Body of pancreas (tissue), 4 donors: ENCODE data around the gene FUT7. TPM values are rescaled to one million over a fixed set of nuclear protein-coding genes. Genes with fewer than 3 reads are reported as not detected.

Source experiments
- ATAC-seq: fragments of 150-250 bp; one replicate; pipeline ENCODE4 v1.9.1; 2016
- DNase-seq, 4 donors: peaks; one replicate each; pipeline ENCODE4 v3.0.0-alpha.2; 2019
- H3K27ac ChIP-seq, 4 donors: fragments of 200-600 bp; sonication (generic); 1 replicate in 3 of 4; 2 replicates in 1 of 4; pipeline versions ENCODE4 v1.5.1 to v1.6.1; 2016 to 2019; ENCODE audit warnings: mild to moderate bottlenecking in 1 of 4, mixed read lengths in 1 of 4, moderate library complexity in 1 of 4
- H3K27me3 ChIP-seq, 2 donors: fragments of 200-600 bp; sonication (generic); one replicate each; pipeline ENCODE4 v1.6.0; 2016; ENCODE audit warnings: mild to moderate bottlenecking in 1 of 2
- H3K36me3 ChIP-seq, 2 donors: fragments of 200-600 bp; sonication (generic); replicated peaks in 1 of 2; 2 replicates each; pipeline ENCODE4 v1.5.1; 2016; ENCODE audit warnings: low read depth in 2 of 2; ENCODE audit not compliant: insufficient read depth in 1 of 2
- H3K4me1 ChIP-seq: fragments of 200-600 bp; sonication (generic); one replicate; pipeline ENCODE4 v1.6.0; 2016
- H3K4me3 ChIP-seq, 2 donors: fragments of 200-600 bp; sonication (generic); 1 replicate in 1 of 2; 2 replicates in 1 of 2; pipeline ENCODE4 v1.5.1; 2016 to 2019
- H3K9me3 ChIP-seq, 3 donors: fragments of 200-600 bp; sonication (generic); 1 replicate in 2 of 3; 2 replicates in 1 of 3; pipeline ENCODE4 v1.5.1; 2016
- CTCF ChIP-seq, 7 experiments: fragments of 450-650 bp in 4 of 7; fragments of 200-600 bp in 3 of 7; sonication (generic) in 3 of 7; IDR thresholded peaks; one replicate each; pipeline ENCODE4 v1.5.1; 2016 to 2019; ENCODE audit warnings: antibody characterized with exemption in 7 of 7
- POLR2A ChIP-seq, 3 donors: fragments of 450-650 bp; IDR thresholded peaks; one replicate each; pipeline ENCODE4 v1.6.1; 2016; ENCODE audit warnings: antibody characterized with exemption in 3 of 3, mild to moderate bottlenecking in 2 of 3
- WGBS, 2 donors: methylation state at CpG; one replicate each; pipeline ENCODE4 v1.1.5; 2017; 5-methylcytosine and 5-hydroxymethylcytosine counted together
- intact Hi-C: fragments of 100-400 bp; cut with DNase I; formaldehyde crosslinking; loops from one replicate; pipeline ENCODE4 v1.15.1; 2023
- total RNA-seq, 2 donors: library from RNA; depleted of rRNA; stranded (reverse); fragments of >200 nt; gene quantifications; one replicate each; pipeline ENCODE4 v1.1.0, GENCODE V29; 2016

The FUT7 gene
- total RNA-seq, 2 donors from 2014 or later: not detected

GRCh38 chr9:136995772-136996311 is 36.0 kb downstream of the FUT7 start:
- Histone ChIP-seq H3K4me3 (no peak overlapping the region), H3K27me3 (no peaks in the 10 kb centered on the region), H3K27ac (no peak overlapping the region), H3K36me3 (no peaks in the 10 kb centered on the region), H3K9me3 (no peaks in the 10 kb centered on the region), H3K4me1 (peaks cover 35% of the 10 kb centered on the region)
- ATAC-seq (no peak), DNase-seq (peak in 2 of 4 donors; percentile 45 to 53)
- intact Hi-C loops: no loop called here
- no peak for TF ChIP-seq CTCF (IDR thresholded peaks at IDR 0.05)
- no peak for TF ChIP-seq POLR2A (IDR thresholded peaks at IDR 0.05)
- 29 to 39% methylated on average over 3 to 7 of the region's 12 CpGs for WGBS, 2 donors

GRCh38 chr9:136995362-136995761 is 36.5 kb downstream of the FUT7 start:
- Histone ChIP-seq H3K36me3 (no peaks in the 10 kb centered on the region), H3K9me3 (no peaks in the 10 kb centered on the region), H3K4me1 (peaks cover 35% of the 10 kb centered on the region), H3K27me3 (no peaks in the 10 kb centered on the region), H3K27ac (no peak overlapping the region), H3K4me3 (no peak overlapping the region)
- no peak for DNase-seq
- no peak for ATAC-seq
- WGBS, 2 donors: 37 to 42% methylated on average over 12 to 27 of the region's 30 CpGs
- intact Hi-C loops: no loop called here
- TF ChIP-seq CTCF (IDR thresholded peaks at IDR 0.05): no peak

GRCh38 chr9:136994888-136995230 is 37.0 kb downstream of the FUT7 start:
- Histone ChIP-seq H3K36me3 (no peaks in the 10 kb centered on the region), H3K27me3 (no peaks in the 10 kb centered on the region), H3K4me1 (peaks cover 35% of the 10 kb centered on the region), H3K4me3 (no peak overlapping the region), H3K9me3 (no peaks in the 10 kb centered on the region), H3K27ac (no peak overlapping the region)
- intact Hi-C loops: no loop called here
- ATAC-seq (no peak), DNase-seq (no peak)
- TF ChIP-seq CTCF (IDR thresholded peaks at IDR 0.05) (no peak), POLR2A (IDR thresholded peaks at IDR 0.05) (no peak)
- WGBS, 2 donors: 51 to 57% methylated on average over 13 of the region's 40 CpGs

- no peak overlapping the region for H3K27ac ChIP-seq
- H3K9me3 ChIP-seq: no peaks in the 10 kb centered on the region
- TF ChIP-seq CTCF (IDR thresholded peaks at IDR 0.05) (no peak), POLR2A (IDR thresholded peaks at IDR 0.05) (no peak)
- 81 to 82% methylated on average over 25 to 32 of the region's 54 CpGs for WGBS, 2 donors
- H3K4me1 ChIP-seq: peaks cover 35% of the 10 kb centered on the region
- ATAC-seq (no peak), DNase-seq (no peak)
- no peaks in the 10 kb centered on the region for H3K27me3 ChIP-seq
- H3K4me3 ChIP-seq: no peak overlapping the region
- no peaks in the 10 kb centered on the region for H3K36me3 ChIP-seq
- intact Hi-C loops: no loop called here
Measured at GRCh38 chr9:136994180-136994887, 37.6 kb downstream of the FUT7 start.
